K562 (cell line): ENCODE measurements around the gene HEMGN. TPM values are rescaled to one million over a fixed set of nuclear protein-coding genes. Genes with fewer than 3 reads are reported as not detected.

Experiments used
- ATF2 ChIP-seq: sonication (generic); formaldehyde crosslinking; IDR thresholded peaks from 2 replicates; pipeline ENCODE4 v1.8.1; 2022; ENCODE audit warnings: missing genetic modification reagents
- CGGBP1 ChIP-seq: fragments of 250-450 bp; sonication (Bioruptor Pico); IDR thresholded peaks from 2 replicates; pipeline ENCODE4 v1.9.0; 2021; ENCODE audit warnings: mild to moderate bottlenecking
- GTF2F1 ChIP-seq: IDR thresholded peaks from 2 replicates; pipeline ENCODE4 v1.6.1; 2011; ENCODE audit warnings: low read depth, low read length, improper control_type of control experiment
- ILF3 ChIP-seq: fragments of 450-650 bp; IDR thresholded peaks from 2 replicates; pipeline ENCODE4 v1.6.1; 2018; ENCODE audit warnings: antibody characterized with exemption, mild to moderate bottlenecking, moderate library complexity, borderline replicate concordance
- KLF6 ChIP-seq: fragments of 250-450 bp; sonication (Bioruptor Pico); IDR thresholded peaks from 2 replicates; pipeline ENCODE4 v1.4.0; 2020; ENCODE audit warnings: mild to moderate bottlenecking, moderate library complexity, borderline replicate concordance
- NBN ChIP-seq: fragments of 450-650 bp; IDR thresholded peaks from 2 replicates; pipeline ENCODE4 v1.6.1; 2016; ENCODE audit warnings: low read depth, mild to moderate bottlenecking
- NFYB ChIP-seq: IDR thresholded peaks from 2 replicates; pipeline ENCODE4 v1.6.1; 2011; ENCODE audit warnings: mild to moderate bottlenecking, moderate library complexity; ENCODE audit not compliant: insufficient read length; ENCODE audit errors: extremely low read depth
- NONO ChIP-seq, 2 experiments: fragments of 200-400 bp in 1 of 2; fragments of 450-650 bp in 1 of 2; formaldehyde crosslinking in 1 of 2; IDR thresholded peaks; 2 replicates each; pipeline ENCODE4 v1.6.1; 2017; ENCODE audit warnings: low read depth in 2 of 2, mild to moderate bottlenecking in 2 of 2, moderate library complexity in 2 of 2, low read length in 1 of 2
- NUFIP1 ChIP-seq: fragments of 450-650 bp; IDR thresholded peaks from 2 replicates; pipeline ENCODE4 v1.6.1; 2018; ENCODE audit not compliant: partially characterized antibody
- PCBP1 ChIP-seq: fragments of 200-400 bp; formaldehyde crosslinking; IDR thresholded peaks from 2 replicates; pipeline ENCODE4 v1.6.1; 2018; ENCODE audit warnings: mild to moderate bottlenecking, low read depth, low read length; ENCODE audit not compliant: poor library complexity, severe bottlenecking
- PHF21A ChIP-seq: fragments of 450-650 bp; IDR thresholded peaks from 2 replicates; pipeline ENCODE4 v1.6.1; 2017; ENCODE audit warnings: low read depth, borderline replicate concordance
- PRMT5 ChIP-seq: sonication (generic); formaldehyde crosslinking; IDR thresholded peaks from 2 replicates; pipeline ENCODE4 v1.5.0; 2020; ENCODE audit warnings: missing genetic modification reagents
- RBM14 ChIP-seq: fragments of 200-400 bp; formaldehyde crosslinking; IDR thresholded peaks from 2 replicates; pipeline ENCODE4 v1.6.1; 2018; ENCODE audit warnings: low read depth, mild to moderate bottlenecking, low read length, moderate library complexity, borderline replicate concordance; ENCODE audit not compliant: insufficient read depth
- SNAPC5 ChIP-seq: fragments of 250-450 bp; sonication (Bioruptor Pico); IDR thresholded peaks from 2 replicates; pipeline ENCODE4 v1.8.0; 2021; ENCODE audit warnings: moderate library complexity, mild to moderate bottlenecking, inconsistent platforms
- SRSF7 ChIP-seq: fragments of 200-400 bp; formaldehyde crosslinking; optimal IDR thresholded peaks from 2 replicates; pipeline ENCODE3; 2017; ENCODE audit warnings: mild to moderate bottlenecking, low read depth, low read length
- ZNF408 ChIP-seq: fragments of 250-450 bp; sonication (Bioruptor Pico); IDR thresholded peaks from 2 replicates; pipeline ENCODE4 v1.4.0; 2020; ENCODE audit warnings: low read depth, mild to moderate bottlenecking, moderate library complexity
- ZNF75A ChIP-seq: fragments of 450-650 bp; formaldehyde crosslinking; IDR thresholded peaks from 2 replicates; pipeline ENCODE4 v1.4.0; 2020; ENCODE audit warnings: mild to moderate bottlenecking
- polyA plus RNA-seq, 8 experiments: library from polyadenylated mRNA; depleted of rRNA in 4 of 8; stranded (reverse) in 5 of 8; unstranded in 3 of 8; fragments of >200 nt; fragmentation: Nextera tagmentation in 2 of 8; fragmentation: Illumina TruSeq in 1 of 8; extraction: Ambion mirVana in 2 of 8; extraction: Trizol in 1 of 8; gene quantifications; 2 replicates each; pipeline versions ENCODE4 v1.2.1 to v1.2.3, GENCODE V29; 2011 to 2014; ENCODE audit warnings: inconsistent platforms in 1 of 8, missing spikeins in 1 of 8
- total RNA-seq, 7 experiments: library from RNA; depleted of rRNA in 6 of 7; stranded (reverse); fragments of >200 nt in 6 of 7; fragmentation: Illumina TruSeq in 2 of 7; extraction: Trizol in 2 of 7; gene quantifications; 2 replicates each; pipeline versions ENCODE4 v1.2.1 to v1.2.3, GENCODE V29; 2011 to 2021; ENCODE audit warnings: low replicate concordance in 1 of 7
- TF ChIP-seq, protein P1 (sequence below): fragments of 200-400 bp; formaldehyde crosslinking; IDR thresholded peaks from 2 replicates; pipeline ENCODE4 v1.6.1; 2017; ENCODE audit warnings: mild to moderate bottlenecking, low read depth, low read length, moderate library complexity
- TF ChIP-seq, protein P2 (sequence below): fragments of 250-450 bp; sonication (Bioruptor Pico); IDR thresholded peaks from 2 replicates; pipeline ENCODE4 v1.8.0; 2022; ENCODE audit warnings: inconsistent platforms
- TF ChIP-seq, protein P3 (sequence below): IDR thresholded peaks from 3 replicates; pipeline ENCODE4 v1.6.1; 2011; ENCODE audit warnings: borderline replicate concordance, mild to moderate bottlenecking, moderate library complexity; ENCODE audit not compliant: insufficient read length; ENCODE audit errors: extremely low read depth

HEMGN gene
- total and polyA plus RNA-seq, 9 of the 15 experiments (the other 6 are each of a cell fraction or from before 2014, with no cell fraction given): 56.3 to 258 (median 137) TPM

- TF ChIP-seq PRMT5 (CRISPR knock-in tag) (no peak), SRSF7 (no peak), SNAPC5 (CRISPR knock-in tag) (no peak), NBN (peak; percentile 89), KLF6 (CRISPR knock-in tag) (no peak), PHF21A (no peak), ATF2 (CRISPR knock-in tag) (no peak), RBM14 (no peak), ILF3 (no peak), CGGBP1 (CRISPR knock-in tag) (no peak), NUFIP1 (no peak), GTF2F1 (no peak), ZNF75A (CRISPR knock-in tag) (no peak), NONO (IDR thresholded peaks at IDR 0.05; ENCODE audit: low read depth in 2 of 2, low read length in 1 of 2) (no peak), NFYB (no peak), ZNF408 (no peak), PCBP1 (no peak)
- TF ChIP-seq, protein P1, sequence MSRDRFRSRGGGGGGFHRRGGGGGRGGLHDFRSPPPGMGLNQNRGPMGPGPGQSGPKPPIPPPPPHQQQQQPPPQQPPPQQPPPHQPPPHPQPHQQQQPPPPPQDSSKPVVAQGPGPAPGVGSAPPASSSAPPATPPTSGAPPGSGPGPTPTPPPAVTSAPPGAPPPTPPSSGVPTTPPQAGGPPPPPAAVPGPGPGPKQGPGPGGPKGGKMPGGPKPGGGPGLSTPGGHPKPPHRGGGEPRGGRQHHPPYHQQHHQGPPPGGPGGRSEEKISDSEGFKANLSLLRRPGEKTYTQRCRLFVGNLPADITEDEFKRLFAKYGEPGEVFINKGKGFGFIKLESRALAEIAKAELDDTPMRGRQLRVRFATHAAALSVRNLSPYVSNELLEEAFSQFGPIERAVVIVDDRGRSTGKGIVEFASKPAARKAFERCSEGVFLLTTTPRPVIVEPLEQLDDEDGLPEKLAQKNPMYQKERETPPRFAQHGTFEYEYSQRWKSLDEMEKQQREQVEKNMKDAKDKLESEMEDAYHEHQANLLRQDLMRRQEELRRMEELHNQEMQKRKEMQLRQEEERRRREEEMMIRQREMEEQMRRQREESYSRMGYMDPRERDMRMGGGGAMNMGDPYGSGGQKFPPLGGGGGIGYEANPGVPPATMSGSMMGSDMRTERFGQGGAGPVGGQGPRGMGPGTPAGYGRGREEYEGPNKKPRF: no peak
- TF ChIP-seq, protein P2, sequence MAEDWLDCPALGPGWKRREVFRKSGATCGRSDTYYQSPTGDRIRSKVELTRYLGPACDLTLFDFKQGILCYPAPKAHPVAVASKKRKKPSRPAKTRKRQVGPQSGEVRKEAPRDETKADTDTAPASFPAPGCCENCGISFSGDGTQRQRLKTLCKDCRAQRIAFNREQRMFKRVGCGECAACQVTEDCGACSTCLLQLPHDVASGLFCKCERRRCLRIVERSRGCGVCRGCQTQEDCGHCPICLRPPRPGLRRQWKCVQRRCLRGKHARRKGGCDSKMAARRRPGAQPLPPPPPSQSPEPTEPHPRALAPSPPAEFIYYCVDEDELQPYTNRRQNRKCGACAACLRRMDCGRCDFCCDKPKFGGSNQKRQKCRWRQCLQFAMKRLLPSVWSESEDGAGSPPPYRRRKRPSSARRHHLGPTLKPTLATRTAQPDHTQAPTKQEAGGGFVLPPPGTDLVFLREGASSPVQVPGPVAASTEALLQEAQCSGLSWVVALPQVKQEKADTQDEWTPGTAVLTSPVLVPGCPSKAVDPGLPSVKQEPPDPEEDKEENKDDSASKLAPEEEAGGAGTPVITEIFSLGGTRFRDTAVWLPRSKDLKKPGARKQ (CRISPR knock-in tag): no peak
- TF ChIP-seq, protein P3, sequence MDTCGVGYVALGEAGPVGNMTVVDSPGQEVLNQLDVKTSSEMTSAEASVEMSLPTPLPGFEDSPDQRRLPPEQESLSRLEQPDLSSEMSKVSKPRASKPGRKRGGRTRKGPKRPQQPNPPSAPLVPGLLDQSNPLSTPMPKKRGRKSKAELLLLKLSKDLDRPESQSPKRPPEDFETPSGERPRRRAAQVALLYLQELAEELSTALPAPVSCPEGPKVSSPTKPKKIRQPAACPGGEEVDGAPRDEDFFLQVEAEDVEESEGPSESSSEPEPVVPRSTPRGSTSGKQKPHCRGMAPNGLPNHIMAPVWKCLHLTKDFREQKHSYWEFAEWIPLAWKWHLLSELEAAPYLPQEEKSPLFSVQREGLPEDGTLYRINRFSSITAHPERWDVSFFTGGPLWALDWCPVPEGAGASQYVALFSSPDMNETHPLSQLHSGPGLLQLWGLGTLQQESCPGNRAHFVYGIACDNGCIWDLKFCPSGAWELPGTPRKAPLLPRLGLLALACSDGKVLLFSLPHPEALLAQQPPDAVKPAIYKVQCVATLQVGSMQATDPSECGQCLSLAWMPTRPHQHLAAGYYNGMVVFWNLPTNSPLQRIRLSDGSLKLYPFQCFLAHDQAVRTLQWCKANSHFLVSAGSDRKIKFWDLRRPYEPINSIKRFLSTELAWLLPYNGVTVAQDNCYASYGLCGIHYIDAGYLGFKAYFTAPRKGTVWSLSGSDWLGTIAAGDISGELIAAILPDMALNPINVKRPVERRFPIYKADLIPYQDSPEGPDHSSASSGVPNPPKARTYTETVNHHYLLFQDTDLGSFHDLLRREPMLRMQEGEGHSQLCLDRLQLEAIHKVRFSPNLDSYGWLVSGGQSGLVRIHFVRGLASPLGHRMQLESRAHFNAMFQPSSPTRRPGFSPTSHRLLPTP: no peak
These were observed at the start of gene HEMGN (continued) for GRCh38 chr9:97938081-97938644.
